Thyroid gland (tissue), 4 donors: ENCODE data around the gene ARFGAP2. TPM values are rescaled to one million over a fixed set of nuclear protein-coding genes. Genes with fewer than 3 reads are reported as not detected.

Source experiments
- DNase-seq, 2 donors: peaks; one replicate each; pipeline ENCODE4 v3.0.0-alpha.2; 2019
- H3K27ac ChIP-seq, 3 donors: fragments of 200-600 bp; sonication (generic); 1 replicate in 2 of 3; 2 replicates in 1 of 3; pipeline ENCODE4 v1.5.1; 2016 to 2019; ENCODE audit warnings: mild to moderate bottlenecking in 1 of 3, moderate library complexity in 1 of 3
- H3K27me3 ChIP-seq: fragments of 200-600 bp; sonication (generic); one replicate; pipeline ENCODE4 v1.5.1; 2019
- H3K36me3 ChIP-seq, 2 donors: fragments of 200-600 bp; sonication (generic); one replicate each; pipeline ENCODE4 v1.5.1; 2016 to 2019
- H3K4me1 ChIP-seq, 2 donors: fragments of 200-600 bp; sonication (generic); one replicate each; pipeline ENCODE4 v1.5.1; 2017 to 2019
- H3K4me3 ChIP-seq, 3 donors: fragments of 200-600 bp; sonication (generic); replicated peaks in 1 of 3; 1 replicate in 2 of 3; 2 replicates in 1 of 3; pipeline ENCODE4 v1.5.1; 2016; ENCODE audit warnings: mild to moderate bottlenecking in 1 of 3
- H3K9me3 ChIP-seq: fragments of 200-600 bp; sonication (generic); one replicate; pipeline ENCODE4 v1.5.1; 2017
- POLR2A ChIP-seq, 2 donors: fragments of 450-650 bp; IDR thresholded peaks; one replicate each; pipeline ENCODE4 v1.6.1; 2017; ENCODE audit warnings: antibody characterized with exemption in 2 of 2, mild to moderate bottlenecking in 2 of 2, moderate library complexity in 1 of 2
- WGBS, 2 donors: methylation state at CpG; one replicate each; pipeline ENCODE4 v1.1.5; 2017; 5-methylcytosine and 5-hydroxymethylcytosine counted together
- intact Hi-C: fragments of 100-400 bp; cut with DNase I; formaldehyde crosslinking; loops from one replicate; pipeline ENCODE4 v1.15.1; 2023
- total RNA-seq, 4 donors: library from RNA; depleted of rRNA; stranded (reverse); fragments of >200 nt; gene quantifications; one replicate each; pipeline ENCODE4 v1.2.3, GENCODE V29; 2016
- TF ChIP-seq, protein P1 (sequence below), 6 experiments: fragments of 200-600 bp in 3 of 6; fragments of 450-650 bp in 3 of 6; sonication (generic) in 3 of 6; IDR thresholded peaks; one replicate each; pipeline ENCODE4 v1.5.1; 2016 to 2019; ENCODE audit warnings: antibody characterized with exemption in 6 of 6, mild to moderate bottlenecking in 2 of 6, inconsistent platforms in 1 of 6, moderate library complexity in 1 of 6

Gene ARFGAP2
- total RNA-seq, 4 donors from 2014 or later: 145 to 194 (median 160) TPM

DNA sequence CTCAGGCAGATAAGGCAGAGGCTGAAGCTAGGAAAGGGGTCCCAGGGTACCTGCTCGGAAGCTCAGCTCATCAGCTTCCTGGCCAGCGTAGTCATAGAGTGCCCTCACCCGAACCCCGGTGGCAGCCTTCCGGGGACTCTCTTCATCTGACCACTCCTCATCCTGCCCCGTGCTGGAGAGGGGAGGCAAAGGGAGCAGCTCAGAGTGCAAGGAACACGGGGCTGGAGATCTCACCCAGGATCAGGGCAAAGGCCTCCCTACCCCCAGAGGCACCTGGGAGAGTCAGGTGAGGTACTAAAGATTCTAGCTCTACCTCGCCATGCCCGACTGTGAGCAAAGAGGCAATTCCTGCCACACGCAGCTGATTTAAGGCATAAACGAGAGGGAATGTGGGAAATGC is 1.6 kb upstream of the ARFGAP2 start:
- H3K27ac ChIP-seq: peak overlapping the region; percentile 96 to 98 (median 96)
- DNase-seq: no peak
- H3K9me3 ChIP-seq: no peaks in the 10 kb centered on the region
- intact Hi-C loops: loop anchor here (5.0 kb wide), 2 partner anchors 34 to 179 kb away; partner anchors contain the start of gene DDB2
- peaks cover 10 to 27% of the 10 kb centered on the region in 2 donors for H3K36me3 ChIP-seq
- TF ChIP-seq, protein P1, sequence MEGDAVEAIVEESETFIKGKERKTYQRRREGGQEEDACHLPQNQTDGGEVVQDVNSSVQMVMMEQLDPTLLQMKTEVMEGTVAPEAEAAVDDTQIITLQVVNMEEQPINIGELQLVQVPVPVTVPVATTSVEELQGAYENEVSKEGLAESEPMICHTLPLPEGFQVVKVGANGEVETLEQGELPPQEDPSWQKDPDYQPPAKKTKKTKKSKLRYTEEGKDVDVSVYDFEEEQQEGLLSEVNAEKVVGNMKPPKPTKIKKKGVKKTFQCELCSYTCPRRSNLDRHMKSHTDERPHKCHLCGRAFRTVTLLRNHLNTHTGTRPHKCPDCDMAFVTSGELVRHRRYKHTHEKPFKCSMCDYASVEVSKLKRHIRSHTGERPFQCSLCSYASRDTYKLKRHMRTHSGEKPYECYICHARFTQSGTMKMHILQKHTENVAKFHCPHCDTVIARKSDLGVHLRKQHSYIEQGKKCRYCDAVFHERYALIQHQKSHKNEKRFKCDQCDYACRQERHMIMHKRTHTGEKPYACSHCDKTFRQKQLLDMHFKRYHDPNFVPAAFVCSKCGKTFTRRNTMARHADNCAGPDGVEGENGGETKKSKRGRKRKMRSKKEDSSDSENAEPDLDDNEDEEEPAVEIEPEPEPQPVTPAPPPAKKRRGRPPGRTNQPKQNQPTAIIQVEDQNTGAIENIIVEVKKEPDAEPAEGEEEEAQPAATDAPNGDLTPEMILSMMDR (IDR thresholded peaks at IDR 0.05): no peak
- TF ChIP-seq POLR2A (IDR thresholded peaks at IDR 0.05): no peak
- WGBS, 2 donors: 90 to 94% methylated on average over 10 to 11 of the region's 11 CpGs
- peaks cover 20 to 25% of the 10 kb centered on the region in 2 donors for H3K4me1 ChIP-seq
- H3K4me3 ChIP-seq: no peak overlapping the region
- no peaks in the 10 kb centered on the region for H3K27me3 ChIP-seq

DNA sequence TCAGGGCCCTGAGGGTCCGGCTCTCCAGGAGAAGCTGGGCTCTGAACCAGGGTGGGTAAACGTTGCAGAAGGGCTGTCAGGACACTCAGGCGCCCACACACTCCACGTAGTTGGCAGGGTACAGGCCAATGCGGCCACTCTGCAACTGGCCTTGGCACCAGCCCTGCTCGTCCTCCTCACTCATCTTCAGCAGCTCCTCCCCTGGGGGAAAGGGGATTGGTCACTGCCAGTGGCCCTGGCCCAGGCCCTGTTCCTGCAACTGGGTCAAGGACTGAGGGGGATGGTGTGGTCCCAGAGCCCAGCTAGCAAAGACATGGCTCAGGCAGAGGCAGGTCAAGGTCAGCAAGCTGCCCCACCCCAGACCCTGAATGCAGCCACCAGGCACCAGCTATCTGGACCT is 1.2 kb upstream of the ARFGAP2 start:
- 49 to 80% methylated on average over 2 to 4 of the region's 6 CpGs for WGBS, 2 donors
- no peaks in the 10 kb centered on the region for H3K27me3 ChIP-seq
- H3K9me3 ChIP-seq: no peaks in the 10 kb centered on the region
- DNase-seq: peak; percentile 15 to 40
- H3K4me1 ChIP-seq: peaks cover 20 to 25% of the 10 kb centered on the region in 2 donors
- intact Hi-C loops: loop anchor here (5.0 kb wide), 2 partner anchors 34 to 179 kb away; partner anchors contain the start of gene DDB2
- peaks cover 11 to 32% of the 10 kb centered on the region in 2 donors for H3K36me3 ChIP-seq
- peak overlapping the region; percentile 96 to 98 (median 96) for H3K27ac ChIP-seq
- TF ChIP-seq POLR2A (IDR thresholded peaks at IDR 0.05): no peak
- TF ChIP-seq, protein P1 (IDR thresholded peaks at IDR 0.05): no peak
- H3K4me3 ChIP-seq: no peak overlapping the region

DNA sequence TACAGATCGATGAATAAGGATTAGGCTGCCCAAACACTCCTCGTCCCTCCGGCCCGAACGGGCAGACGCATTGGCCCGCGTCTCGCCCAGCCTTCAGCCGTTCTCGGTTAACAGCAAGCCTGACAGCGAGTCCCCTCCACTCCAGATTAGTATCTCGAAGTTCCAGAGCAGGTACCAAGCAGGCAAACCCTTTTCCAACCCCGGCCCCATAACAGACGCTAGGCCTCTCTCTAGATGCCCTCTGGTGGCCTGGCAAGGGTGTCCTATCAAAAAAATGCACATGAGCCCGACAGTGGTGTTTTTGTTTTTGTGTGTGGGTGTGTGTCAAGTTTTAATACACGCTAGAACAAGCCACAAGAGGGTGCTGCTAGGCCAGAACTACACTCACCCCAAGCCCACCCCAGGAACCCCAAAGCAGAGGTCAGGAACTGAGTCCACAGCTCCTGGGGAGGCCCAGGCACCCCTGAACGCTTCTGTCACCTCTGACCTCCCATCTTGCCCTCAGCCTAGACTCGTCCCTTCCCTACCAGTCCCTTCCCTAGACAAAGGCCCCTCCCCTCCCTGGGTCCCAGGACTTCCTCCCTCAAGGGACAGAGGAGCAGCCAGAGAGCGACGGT is 658 bp upstream of the ARFGAP2 start:
- Histone ChIP-seq H3K27ac (peak overlapping the region; percentile 96 to 98 (median 96)), H3K4me3 (peak overlapping the region; percentile 35 to 76 (median 47)), H3K36me3 (peaks cover 17 to 32% of the 10 kb centered on the region in 2 donors), H3K27me3 (no peaks in the 10 kb centered on the region), H3K4me1 (peaks cover 20 to 25% of the 10 kb centered on the region in 2 donors), H3K9me3 (no peaks in the 10 kb centered on the region)
- intact Hi-C loops: loop anchor here (5.0 kb wide), 2 partner anchors 35 to 180 kb away; partner anchors contain the start of gene DDB2
- TF ChIP-seq, protein P1 (IDR thresholded peaks at IDR 0.05): peak in 5 of 6 experiments; percentile 53 to 85 (median 67)
- TF ChIP-seq POLR2A (IDR thresholded peaks at IDR 0.05): peak in 1 of 2 donors; percentile 32
- 4 to 12% methylated on average over 10 to 21 of the region's 21 CpGs for WGBS, 2 donors
- peak; percentile 71 to 75 for DNase-seq

DNA sequence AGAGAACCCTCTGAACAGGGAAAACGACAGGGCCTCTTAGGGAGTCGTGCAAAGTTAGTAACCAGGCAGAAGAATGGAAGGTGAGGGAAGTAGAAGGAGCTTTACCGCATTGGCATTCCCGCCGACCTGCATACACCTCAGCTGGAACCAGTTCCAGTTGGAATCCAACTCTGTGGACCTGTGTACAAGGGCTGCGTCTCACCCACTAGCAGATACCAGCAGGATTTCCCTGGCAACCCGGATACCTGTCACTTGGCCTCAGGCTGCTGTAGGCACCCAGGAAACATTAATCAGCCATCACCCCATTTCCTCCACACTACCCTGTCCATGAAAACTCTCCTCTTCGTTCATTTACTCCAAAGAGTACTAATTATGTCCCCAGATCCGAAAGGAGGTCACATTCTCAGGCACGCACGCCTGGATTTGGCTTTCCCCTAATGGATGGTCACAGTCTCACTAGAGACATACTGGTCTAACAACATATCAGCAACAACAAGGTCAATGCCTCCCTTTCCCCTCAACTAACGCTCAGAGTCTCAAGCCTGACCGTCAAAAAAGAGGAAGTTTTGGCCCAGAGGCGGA is 842 bp downstream of the ARFGAP2 start:
- H3K27ac ChIP-seq: peak overlapping the region; percentile 82 to 98 (median 93)
- intact Hi-C loops: loop anchor here (5.0 kb wide), 2 partner anchors 36 to 181 kb away; partner anchors contain the start of gene DDB2
- no peak for TF ChIP-seq POLR2A (IDR thresholded peaks at IDR 0.05)
- TF ChIP-seq, protein P1 (IDR thresholded peaks at IDR 0.05): no peak
- no peaks in the 10 kb centered on the region for H3K27me3 ChIP-seq
- H3K4me1 ChIP-seq: peaks cover 20 to 25% of the 10 kb centered on the region in 2 donors
- DNase-seq: no peak
- H3K36me3 ChIP-seq: peaks cover 30 to 37% of the 10 kb centered on the region in 2 donors
- H3K4me3 ChIP-seq: peak overlapping the region; percentile 76 to 90 (median 77)
- no peaks in the 10 kb centered on the region for H3K9me3 ChIP-seq
- 31 to 32% methylated on average over 13 to 14 of the region's 14 CpGs for WGBS, 2 donors
